GM21717 (cell line): ENCODE data around the gene LRRC3.

Source experiments
- ATAC-seq: cut with Tn5 transposase; IDR thresholded peaks from one replicate; pipeline ENCODE4 v1.9.1; 2021; ENCODE audit warnings: mild to moderate bottlenecking, moderate library complexity; ENCODE audit not compliant: unreplicated experiment

LRRC3 gene

GRCh38 chr21:44509539-44509938, 54.2 kb downstream of the LRRC3 start:
- ATAC-seq = no peak

- ATAC-seq = no peak
These were observed 54.8 kb downstream of the LRRC3 start for GRCh38 chr21:44510109-44510507.

GRCh38 chr21:44510508-44511218, 55.4 kb downstream of the LRRC3 start:
- no peak for ATAC-seq

GRCh38 chr21:44511219-44511937, 56.1 kb downstream of the LRRC3 start:
- ATAC-seq = no peak
